ENCODE data around the gene EPHX1. TPM values are rescaled to one million over a fixed set of nuclear protein-coding genes. Genes with fewer than 3 reads are reported as not detected.
"Not testable (repeated sequence)": the region's sequence is repeated elsewhere in the genome, so short reads cannot be mapped to it uniquely, and the experiment has no call there.

Gene EPHX1
- total RNA-seq, 3 donors from 2014 or later, result 63.6 to 168 (median 67.3) TPM

DNA sequence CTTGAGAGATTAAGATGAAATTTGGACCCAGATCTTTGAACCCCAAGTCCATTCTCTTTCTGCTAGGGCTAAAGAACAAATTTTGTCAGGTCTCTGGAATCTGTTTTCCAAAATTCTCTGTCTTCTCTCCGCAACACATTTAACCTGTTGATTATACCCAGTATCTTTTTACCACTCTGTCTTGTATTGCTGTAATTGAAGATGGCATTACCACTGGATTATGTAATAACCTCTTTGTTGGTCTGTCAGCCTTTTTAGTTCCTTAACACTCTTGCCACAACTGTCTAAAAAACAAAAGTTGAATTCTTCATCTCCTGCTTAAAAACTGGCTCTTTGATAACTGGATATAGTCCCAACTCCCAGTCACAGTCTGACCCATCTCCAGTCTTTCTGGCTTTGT is 29.3 kb upstream of the EPHX1 start:
- TF ChIP-seq, protein P1, sequence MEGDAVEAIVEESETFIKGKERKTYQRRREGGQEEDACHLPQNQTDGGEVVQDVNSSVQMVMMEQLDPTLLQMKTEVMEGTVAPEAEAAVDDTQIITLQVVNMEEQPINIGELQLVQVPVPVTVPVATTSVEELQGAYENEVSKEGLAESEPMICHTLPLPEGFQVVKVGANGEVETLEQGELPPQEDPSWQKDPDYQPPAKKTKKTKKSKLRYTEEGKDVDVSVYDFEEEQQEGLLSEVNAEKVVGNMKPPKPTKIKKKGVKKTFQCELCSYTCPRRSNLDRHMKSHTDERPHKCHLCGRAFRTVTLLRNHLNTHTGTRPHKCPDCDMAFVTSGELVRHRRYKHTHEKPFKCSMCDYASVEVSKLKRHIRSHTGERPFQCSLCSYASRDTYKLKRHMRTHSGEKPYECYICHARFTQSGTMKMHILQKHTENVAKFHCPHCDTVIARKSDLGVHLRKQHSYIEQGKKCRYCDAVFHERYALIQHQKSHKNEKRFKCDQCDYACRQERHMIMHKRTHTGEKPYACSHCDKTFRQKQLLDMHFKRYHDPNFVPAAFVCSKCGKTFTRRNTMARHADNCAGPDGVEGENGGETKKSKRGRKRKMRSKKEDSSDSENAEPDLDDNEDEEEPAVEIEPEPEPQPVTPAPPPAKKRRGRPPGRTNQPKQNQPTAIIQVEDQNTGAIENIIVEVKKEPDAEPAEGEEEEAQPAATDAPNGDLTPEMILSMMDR (IDR thresholded peaks at IDR 0.05), result no peak
- no peak for TF ChIP-seq POLR2AphosphoS5 (IDR thresholded peaks at IDR 0.05)
- TF ChIP-seq POLR2A (IDR thresholded peaks at IDR 0.05), result no peak
- intact Hi-C loops (cut with DNase I; ENCODE audit: low total_unique reads), result no loop called here
- no peak for DNase-seq (ENCODE audit: low spot score in 2 of 2)
- Histone ChIP-seq H3K36me3 (no peaks in the 10 kb centered on the region), H3K27me3 (no peaks in the 10 kb centered on the region), H3K4me3 (no peak overlapping the region), H3K27ac (peak overlapping the region in 1 of 2 donors; percentile 51), H3K9me3 (no peaks in the 10 kb centered on the region), H3K4me1 (peaks cover 4 to 18% of the 10 kb centered on the region in 2 donors)

DNA sequence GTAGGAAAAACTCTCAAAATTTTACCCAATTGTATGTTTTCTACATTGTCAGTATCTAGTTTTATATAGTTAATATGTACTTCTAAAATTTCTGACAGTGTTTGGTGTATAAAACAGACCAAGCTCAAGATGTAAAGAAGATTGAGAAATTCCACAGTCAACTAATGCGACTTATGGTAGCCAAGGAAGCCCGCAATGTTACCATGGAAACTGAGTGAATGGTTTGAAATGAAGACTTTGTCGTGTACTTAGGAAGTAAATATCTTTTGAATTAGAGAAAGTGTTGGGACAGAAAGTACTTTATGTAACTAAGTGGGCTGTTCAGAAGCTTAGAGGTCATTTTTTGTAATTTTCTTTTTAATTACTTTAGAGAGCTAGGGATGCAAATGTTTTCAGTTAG is 20.8 kb upstream of the EPHX1 start:
- intact Hi-C loops (cut with DNase I; ENCODE audit: low total_unique reads); H3K27me3 ChIP-seq; H3K36me3 ChIP-seq; DNase-seq (ENCODE audit: low spot score in 2 of 2); H3K9me3 ChIP-seq; H3K4me1 ChIP-seq; H3K4me3 ChIP-seq; H3K27ac ChIP-seq: not testable (repeated sequence)

DNA sequence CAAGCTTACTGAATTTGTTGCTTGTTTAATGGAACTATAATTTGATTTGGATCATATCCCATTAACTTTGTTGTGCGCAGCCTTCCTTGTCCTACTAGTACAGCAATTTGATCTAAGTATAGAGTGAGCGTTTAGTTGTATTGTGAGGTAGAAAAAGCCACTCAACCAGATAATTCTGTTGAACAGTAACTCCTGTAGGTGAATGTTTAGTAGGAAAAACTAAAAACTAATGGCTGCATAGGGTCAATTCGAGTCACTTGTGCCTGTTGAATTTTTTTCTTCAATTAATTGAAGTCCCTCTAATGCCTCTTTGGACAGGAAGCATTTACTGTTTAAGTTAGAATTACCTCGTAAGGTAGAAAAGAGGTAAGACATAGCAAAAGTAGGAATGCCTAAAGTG is 15.0 kb upstream of the EPHX1 start:
- Histone ChIP-seq H3K9me3 (no peaks in the 10 kb centered on the region), H3K4me3 (no peak overlapping the region), H3K4me1 (no peaks in the 10 kb centered on the region), H3K36me3 (no peaks in the 10 kb centered on the region), H3K27me3 (no peaks in the 10 kb centered on the region), H3K27ac (no peak overlapping the region)
- DNase-seq (ENCODE audit: low spot score in 2 of 2), result no peak
- intact Hi-C loops (cut with DNase I; ENCODE audit: low total_unique reads), result no loop called here
- no peak for TF ChIP-seq POLR2A (IDR thresholded peaks at IDR 0.05)
- TF ChIP-seq, protein P1 (IDR thresholded peaks at IDR 0.05), result no peak
- no peak for TF ChIP-seq POLR2AphosphoS5 (IDR thresholded peaks at IDR 0.05)

DNA sequence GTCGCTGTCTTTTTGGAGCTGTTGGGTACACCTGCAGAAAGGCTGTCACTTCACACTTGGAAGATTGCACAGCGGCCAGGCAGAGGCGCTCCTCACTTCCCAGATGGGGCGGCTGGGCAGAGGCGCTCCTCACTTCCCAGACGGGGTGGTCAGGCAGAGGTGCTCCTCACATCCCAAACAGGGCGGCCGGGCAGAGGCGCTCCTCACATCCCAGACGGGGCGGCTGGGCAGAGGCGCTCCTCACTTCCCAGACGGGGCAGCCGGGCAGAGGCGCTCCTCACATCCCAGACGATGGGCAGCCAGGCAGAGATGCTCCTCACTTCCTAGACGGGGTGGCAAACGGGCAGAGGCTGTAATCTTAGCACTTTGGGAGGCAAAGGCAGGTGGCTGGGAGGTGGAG is 13.8 kb upstream of the EPHX1 start:
- H3K4me1 ChIP-seq; DNase-seq (ENCODE audit: low spot score in 2 of 2); H3K27me3 ChIP-seq; H3K27ac ChIP-seq; H3K36me3 ChIP-seq; intact Hi-C loops (cut with DNase I; ENCODE audit: low total_unique reads); H3K9me3 ChIP-seq; H3K4me3 ChIP-seq: not testable (repeated sequence)

DNA sequence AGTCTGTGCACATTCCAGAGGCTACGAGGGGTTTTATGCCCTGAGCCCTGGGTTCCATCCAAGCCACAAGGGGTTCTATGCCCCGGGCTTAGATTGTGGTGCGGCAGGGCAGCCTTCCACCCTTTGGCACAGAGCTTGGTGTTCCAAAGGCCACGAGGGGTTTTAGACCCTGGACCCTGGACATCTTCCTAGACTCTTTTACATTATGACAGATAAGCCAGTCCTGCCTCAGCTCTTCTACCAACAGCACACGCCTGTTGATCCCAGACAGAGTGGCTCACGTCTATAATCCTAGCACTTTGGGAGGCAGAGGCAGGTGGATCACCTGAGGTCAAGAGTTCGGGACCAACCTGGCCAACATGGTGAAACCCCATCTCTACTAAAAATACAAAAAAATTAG is 8.8 kb upstream of the EPHX1 start:
- H3K36me3 ChIP-seq; intact Hi-C loops (cut with DNase I; ENCODE audit: low total_unique reads); H3K27me3 ChIP-seq; H3K4me1 ChIP-seq; H3K27ac ChIP-seq; H3K9me3 ChIP-seq; H3K4me3 ChIP-seq; DNase-seq (ENCODE audit: low spot score in 2 of 2): not testable (repeated sequence)

DNA sequence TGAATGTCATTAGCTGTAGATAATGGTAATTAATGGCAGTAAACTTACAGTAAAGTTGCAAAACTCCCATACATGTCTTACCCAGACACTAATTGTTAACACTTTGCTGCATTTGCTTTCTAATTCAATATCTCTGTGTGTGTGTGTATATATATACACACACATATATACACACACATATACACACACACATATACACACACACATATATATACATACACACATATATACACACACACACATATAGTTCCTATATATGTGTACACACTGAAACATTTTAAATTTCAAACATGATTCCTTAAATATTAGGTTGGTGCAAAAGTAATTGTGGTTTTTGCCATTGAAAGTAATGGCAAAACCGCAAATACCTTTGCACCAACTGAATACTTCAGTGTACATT is 3.7 kb upstream of the EPHX1 start:
- Histone ChIP-seq H3K9me3 (no peaks in the 10 kb centered on the region), H3K36me3 (no peaks in the 10 kb centered on the region), H3K4me3 (no peak overlapping the region), H3K4me1 (peaks cover 2% of the 10 kb centered on the region in 2 donors), H3K27me3 (no peaks in the 10 kb centered on the region), H3K27ac (no peak overlapping the region)
- no peak for DNase-seq (ENCODE audit: low spot score in 2 of 2)
- TF ChIP-seq POLR2A (IDR thresholded peaks at IDR 0.05), result no peak
- no peak for TF ChIP-seq POLR2AphosphoS5 (IDR thresholded peaks at IDR 0.05)
- TF ChIP-seq, protein P1 (IDR thresholded peaks at IDR 0.05), result no peak
- intact Hi-C loops (cut with DNase I; ENCODE audit: low total_unique reads), result no loop called here

DNA sequence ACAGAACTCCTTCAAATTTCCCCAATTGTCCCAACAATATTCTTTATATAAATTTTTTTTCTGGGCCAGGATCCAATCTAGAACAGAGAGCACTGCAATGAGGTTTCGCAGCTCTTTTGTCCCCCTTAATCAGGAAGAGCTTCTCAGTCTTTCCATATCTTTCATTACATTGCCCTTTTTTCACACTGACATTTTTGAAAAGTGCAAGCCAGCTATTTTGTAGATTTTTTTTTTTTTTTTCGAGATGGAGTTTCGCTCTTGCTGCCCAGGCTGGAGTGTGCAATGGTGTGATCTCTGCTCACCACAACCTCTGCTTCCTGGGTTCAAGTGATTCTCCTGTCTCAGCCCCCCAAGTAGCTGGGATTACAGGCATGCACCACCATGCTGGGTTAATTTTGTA is 3.2 kb upstream of the EPHX1 start:
- H3K27me3 ChIP-seq; H3K4me3 ChIP-seq; H3K9me3 ChIP-seq; DNase-seq (ENCODE audit: low spot score in 2 of 2); H3K4me1 ChIP-seq; H3K36me3 ChIP-seq; intact Hi-C loops (cut with DNase I; ENCODE audit: low total_unique reads); H3K27ac ChIP-seq: not testable (repeated sequence)

Measured in breast epithelium (tissue), 4 donors.